Measurements from ENCODE around the gene ZC3H7B. TPM values are rescaled to one million over a fixed set of nuclear protein-coding genes. Genes with fewer than 3 reads are reported as not detected.

ZC3H7B gene
- total RNA-seq, result 46.4 and 47.7 TPM in 2 replicates

GRCh38 chr22:41301085-41302020 lies at the start of gene ZC3H7B:
Gene ZC3H7B (plus strand): TSS chr22:41301525. CDS start chr22:41320661, 19,136 bp downstream.

GRCh38 chr22:41285820-41286638 lies 15.3 kb upstream of the ZC3H7B start, which contains the start of gene RANGAP1:
Gene RANGAP1 (minus strand): TSS chr22:41286187. CDS start chr22:41281044, 5,143 bp downstream.

GRCh38 chr22:41381329-41382097 lies 80.2 kb downstream of the ZC3H7B start, which contains the start of gene TEF:
Gene TEF (plus strand): TSS chr22:41381942. CDS start chr22:41382045, 103 bp downstream.

Other genes starting within 250 kb of the ZC3H7B start
- gene EP300, start 208.9 kb upstream of the ZC3H7B start, total RNA-seq, result 18.8 and 28.5 TPM in 2 replicates
- 23.0 and 23.7 TPM in 2 replicates for gene L3MBTL2, start 96.2 kb upstream of the ZC3H7B start, total RNA-seq
- gene CHADL, start 60.6 kb upstream of the ZC3H7B start, total RNA-seq, result 0.34 and 0.45 TPM in 2 replicates
- 131 and 134 TPM in 2 replicates for gene RANGAP1, start 15.3 kb upstream of the ZC3H7B start, total RNA-seq
- 3.7 TPM in 2 replicates for gene TEF, start 80.4 kb downstream of the ZC3H7B start, total RNA-seq
- 21.9 and 23.2 TPM in 2 replicates for gene TOB2, start 145.3 kb downstream of the ZC3H7B start, total RNA-seq
- 52.2 and 61.0 TPM in 2 replicates for gene PHF5A, start 167.2 kb downstream of the ZC3H7B start, total RNA-seq
- 79.2 and 83.8 TPM in 2 replicates for gene ACO2, start 167.6 kb downstream of the ZC3H7B start, total RNA-seq
- 14.0 and 14.8 TPM in 2 replicates for gene POLR3H, start 242.9 kb downstream of the ZC3H7B start, total RNA-seq

Measured in bronchus fibroblast of lung (primary cell).